Activated CD4-positive, CD25-positive, alpha-beta regulatory T cell (primary cell): ENCODE measurements around the gene ALOX15.
"Not testable (repeated sequence)": the region's sequence is repeated elsewhere in the genome, so short reads cannot be mapped to it uniquely, and the experiment has no call there.

Experiments used
- DNase-seq, 4 experiments: peaks; one replicate each; lab custom pipeline; 2025; lab: John Stamatoyannopoulos, UW

The ALOX15 gene

DNA sequence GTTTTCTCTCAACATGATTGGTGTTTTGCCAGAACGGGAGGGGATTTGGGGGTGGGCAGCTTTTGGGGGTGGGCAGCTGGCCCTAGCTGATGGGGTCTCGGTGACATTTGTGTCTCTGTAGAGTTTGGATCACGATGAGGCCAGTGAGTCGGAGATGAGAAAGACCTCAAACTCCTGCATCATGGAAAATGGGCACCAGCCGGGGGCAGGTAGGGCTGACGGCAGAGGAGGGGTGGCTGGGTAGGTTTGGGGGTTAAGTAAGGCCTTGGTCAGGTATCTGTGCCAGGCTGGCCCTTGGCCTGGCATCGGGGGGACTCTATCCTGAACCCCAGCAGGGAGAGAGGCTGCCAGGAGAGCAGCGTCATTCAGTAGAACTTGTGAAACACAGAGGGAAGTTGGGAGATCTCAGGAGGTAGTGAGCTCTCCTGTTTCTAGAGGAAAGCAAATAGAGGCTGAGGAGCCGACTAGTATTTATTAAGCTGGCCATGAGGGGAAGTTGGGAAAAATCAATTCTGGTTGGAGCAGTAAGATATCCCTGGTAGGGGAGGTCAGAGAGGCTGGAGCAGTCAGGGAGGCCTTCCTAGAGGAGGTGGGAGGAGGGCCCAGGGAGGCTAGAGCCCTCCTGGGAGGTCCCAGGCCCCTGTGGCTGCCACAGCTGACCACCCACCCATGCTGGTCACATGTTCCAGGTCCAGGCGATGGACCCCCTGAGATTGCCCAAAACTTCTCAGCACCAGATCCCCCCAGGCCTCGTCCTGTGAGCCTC lies 49.1 kb downstream of the ALOX15 start:
- no peak for DNase-seq

GRCh38 chr17:4591529-4591928 lies 49.9 kb downstream of the ALOX15 start:
- no peak for DNase-seq

DNA sequence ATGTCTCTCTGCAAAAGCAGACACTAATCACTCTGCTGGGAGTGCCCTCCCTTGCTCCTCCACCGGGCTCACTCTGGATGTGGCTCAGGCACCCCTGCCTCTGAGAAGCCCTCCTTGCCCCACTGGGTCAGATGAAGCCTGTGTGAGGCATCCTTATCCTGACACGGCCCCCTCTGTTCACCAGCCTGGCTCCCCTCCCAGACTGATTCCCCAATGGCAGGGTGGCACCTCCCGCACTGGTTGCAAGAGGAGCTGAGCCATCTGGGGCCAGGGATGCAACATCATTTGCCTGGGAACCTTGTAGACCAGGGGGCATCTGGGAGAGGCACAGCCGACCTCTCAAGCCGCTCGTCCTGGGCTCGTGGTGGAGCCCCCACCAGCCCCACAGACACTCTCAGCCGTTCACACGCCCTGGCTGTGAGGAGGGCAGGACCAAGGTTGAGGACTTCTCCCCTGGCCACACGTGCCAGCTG lies 50.5 kb downstream of the ALOX15 start:
- no peak for DNase-seq

DNA sequence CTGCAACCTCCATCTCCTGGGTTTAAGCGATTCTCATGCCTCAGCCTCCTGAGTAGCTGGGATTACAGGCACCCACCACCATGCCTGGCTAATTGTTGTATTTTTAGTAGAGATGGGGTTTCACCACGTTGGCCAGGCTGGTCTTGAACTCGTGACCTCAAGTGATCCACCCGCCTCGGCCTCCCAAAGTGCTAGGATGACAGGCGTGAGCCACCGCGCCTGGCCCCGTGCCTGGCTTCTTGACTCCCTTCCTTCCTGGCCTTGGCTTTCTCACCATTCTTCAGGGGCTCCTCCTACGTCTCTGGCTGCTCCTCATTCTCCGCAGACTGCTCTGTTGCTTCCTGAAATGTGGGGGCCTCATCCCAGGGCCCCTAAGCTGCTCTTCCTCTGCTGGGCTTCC lies 51.4 kb downstream of the ALOX15 start:
- DNase-seq: not testable (repeated sequence)

DNA sequence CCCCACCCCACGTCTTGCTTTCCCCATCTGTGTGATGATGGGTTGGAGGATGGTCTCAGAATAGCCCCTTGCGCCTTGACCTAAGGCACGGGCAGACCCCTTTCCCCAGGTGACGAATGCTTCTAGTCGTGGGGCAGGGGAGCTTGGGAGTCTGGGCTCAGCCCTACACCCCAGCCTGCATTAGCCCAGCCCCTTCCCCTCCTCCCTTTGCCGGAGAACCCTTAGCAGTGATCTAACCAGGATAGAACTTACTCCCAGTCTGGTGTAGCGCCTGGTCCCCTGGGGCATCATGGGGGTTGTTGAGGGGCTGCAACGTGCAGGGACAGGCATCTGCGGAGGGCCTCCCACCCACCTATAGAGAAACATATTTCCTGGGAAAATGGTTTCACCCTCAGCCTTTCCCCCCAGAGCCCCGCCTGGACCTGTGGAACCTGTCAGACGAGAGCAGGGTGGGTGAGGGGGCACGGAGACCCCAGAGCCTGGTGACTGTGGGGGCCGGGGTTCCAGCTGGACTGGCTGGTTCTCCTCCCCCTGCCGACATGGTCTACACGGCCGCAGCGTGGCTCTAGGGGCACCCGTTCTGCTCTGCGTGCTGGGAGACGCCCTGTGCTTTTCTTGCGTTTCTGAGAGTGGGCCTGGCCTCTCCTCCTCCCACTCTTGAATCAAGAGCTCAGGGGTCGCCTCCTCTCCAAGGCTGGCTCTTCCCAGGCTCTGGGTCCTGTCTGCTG lies 52.4 kb downstream of the ALOX15 start:
- DNase-seq: no peak

DNA sequence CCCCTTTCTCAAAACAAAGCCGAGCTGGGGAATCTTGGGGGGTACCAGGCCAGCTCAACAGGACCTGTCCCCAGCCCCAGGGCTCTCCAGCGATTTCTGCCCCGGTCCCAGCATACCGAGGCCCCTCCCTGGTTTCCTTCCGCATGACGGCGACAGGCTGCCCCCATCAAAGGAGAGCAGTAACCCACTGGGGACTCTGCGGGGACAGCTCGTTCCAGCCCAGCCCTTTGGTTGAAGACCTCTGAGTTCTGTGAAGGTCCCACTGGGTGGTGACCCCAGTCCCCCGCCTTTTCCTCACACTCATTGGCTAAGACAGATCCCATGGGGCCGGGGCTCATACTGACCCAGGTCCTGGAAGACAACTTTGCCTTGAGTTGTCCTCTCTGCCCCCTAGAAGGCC lies 53.1 kb downstream of the ALOX15 start:
- DNase-seq: no peak

GRCh38 chr17:4587803-4588202 lies 53.7 kb downstream of the ALOX15 start:
- DNase-seq: no peak

DNA sequence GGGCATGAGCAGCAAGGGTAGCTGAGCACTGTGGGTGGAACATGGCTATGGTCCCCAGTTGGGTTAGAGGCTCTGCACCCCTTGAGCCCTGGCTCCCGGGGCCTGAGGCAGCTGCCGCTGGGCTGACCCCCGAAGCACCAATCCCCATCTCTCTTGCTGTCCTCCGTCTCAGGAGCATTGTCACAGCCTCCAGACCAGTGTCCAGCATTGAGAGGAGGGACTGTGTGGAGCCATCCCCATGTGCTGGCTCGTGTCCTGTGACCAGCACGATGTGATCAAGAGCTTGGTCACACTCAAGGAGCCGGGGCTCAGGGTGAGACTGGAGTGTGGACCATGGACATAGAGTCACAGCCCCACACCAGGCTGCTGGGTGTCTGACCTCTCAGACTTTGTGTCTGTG lies 54.3 kb downstream of the ALOX15 start:
- DNase-seq: no peak

GRCh38 chr17:4586043-4586442 lies 55.4 kb downstream of the ALOX15 start:
- no peak for DNase-seq

GRCh38 chr17:4585638-4585994 lies 55.9 kb downstream of the ALOX15 start:
- no peak for DNase-seq

DNA sequence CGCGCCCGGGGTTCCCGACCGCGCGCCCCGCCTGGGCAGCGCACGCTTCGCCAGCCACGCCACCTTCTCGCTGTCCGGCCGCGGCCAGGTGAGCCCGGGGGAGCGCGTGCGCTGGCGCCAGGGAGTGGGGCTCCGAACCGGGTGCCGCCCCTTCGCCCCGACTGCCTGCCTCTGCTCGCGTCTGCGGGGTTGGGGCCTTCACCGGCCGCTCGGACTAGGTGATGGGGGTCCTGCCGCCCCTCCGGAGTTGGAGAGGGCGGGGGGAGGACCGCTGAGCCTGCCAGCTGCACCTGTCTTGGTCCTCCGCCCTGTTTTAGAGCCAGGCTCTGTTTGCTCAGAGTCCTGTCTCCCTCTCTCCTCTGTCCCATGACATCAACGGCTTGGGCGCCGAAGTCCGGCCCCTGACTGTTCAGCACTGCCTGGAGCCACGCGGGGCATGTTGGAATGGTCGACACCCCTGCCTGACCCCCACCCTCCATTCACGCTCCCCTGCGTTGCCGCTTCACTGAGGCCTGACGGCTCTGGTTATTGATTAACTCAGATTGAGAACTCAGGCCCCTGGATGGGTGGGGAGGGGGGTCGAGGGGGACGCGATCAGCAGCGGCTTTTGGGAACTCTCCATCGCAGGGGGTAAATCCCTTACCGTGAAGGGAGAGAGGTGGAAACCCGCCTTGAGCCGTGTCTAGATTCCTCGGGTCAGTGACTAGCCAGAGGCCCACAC lies 56.4 kb downstream of the ALOX15 start:
- DNase-seq: no peak

GRCh38 chr17:4584101-4584916 lies 57.2 kb downstream of the ALOX15 start, which contains the start of gene SMTNL2:
SMTNL2 (plus strand) TSS chr17:4584529; CDS start chr17:4584606, 77 bp downstream.
- no peak for DNase-seq

GRCh38 chr17:4583782-4584100 lies 57.7 kb downstream of the ALOX15 start:
- no peak for DNase-seq

DNA sequence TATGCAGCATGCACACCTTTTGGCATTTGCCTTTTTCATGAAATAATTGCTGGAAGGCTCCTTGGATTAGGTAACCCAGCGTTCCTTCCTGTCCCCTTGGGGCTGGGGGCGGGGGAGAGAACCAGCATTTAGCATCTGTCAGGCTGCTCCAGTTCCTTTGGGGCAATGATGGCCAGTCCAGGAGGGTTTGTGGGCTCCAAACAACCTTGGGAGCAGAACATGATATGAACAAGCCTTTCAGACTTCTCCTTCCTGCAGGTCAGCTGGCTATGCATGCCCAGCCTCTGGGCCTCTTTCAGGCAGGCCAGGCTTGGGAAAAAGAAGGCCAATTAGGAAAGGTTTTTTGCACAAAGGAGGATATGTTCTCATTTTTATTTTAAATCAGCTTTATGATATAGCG lies 58.3 kb downstream of the ALOX15 start:
- DNase-seq: no peak

- no peak for DNase-seq
These were observed 58.8 kb downstream of the ALOX15 start for GRCh38 chr17:4582691-4583090.

DNA sequence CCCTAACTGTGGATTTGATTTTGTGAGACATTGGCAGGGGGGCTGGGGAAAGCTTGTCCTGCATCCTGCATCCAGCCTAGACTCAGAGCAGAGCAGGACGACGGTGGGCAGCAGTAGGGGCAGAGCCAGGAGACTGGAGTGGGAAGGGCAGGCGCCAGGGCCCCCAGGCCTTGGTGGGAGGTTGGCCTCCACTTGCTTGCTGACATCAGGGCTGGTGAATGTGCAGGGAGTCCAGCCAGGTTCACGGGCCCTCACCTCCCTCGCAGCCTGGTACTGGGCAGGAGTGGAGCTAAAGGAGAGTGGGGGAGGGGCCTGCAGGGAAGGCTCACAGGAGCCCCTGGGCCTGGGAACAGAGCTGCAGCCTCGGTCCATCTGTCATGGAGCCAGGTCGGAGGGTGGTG lies 59.4 kb downstream of the ALOX15 start:
- no peak for DNase-seq
